ENCODE data around the gene RAPGEF4. TPM values are rescaled to one million over a fixed set of nuclear protein-coding genes. Genes with fewer than 3 reads are reported as not detected.

Gene RAPGEF4
- polyA plus RNA-seq, 3 donors, result 8.0 to 12.6 (median 9.8) TPM

DNA sequence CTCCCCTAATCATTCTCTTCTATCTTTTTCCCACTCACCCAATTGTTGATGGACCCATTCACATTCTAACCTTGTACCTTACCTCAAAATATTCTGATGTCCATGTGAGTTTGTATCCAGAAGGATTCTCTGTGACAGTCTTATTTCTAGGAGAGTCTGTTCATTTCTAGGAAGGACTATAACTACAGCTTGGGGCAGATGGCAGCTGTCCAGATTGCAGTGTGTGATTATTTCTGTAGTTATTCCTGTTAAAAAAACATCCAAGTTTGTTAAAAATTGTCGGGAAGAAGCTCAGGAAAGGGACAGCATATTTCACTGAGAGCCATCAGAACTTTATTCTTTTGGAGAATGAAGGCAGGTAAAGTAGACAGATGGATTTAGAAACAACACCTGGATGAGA, 142.6 kb downstream of the RAPGEF4 start:
- no peak for DNase-seq (ENCODE audit: extremely low read depth in 1 of 11, low read depth in 9 of 11, low spot score in 4 of 11)

DNA sequence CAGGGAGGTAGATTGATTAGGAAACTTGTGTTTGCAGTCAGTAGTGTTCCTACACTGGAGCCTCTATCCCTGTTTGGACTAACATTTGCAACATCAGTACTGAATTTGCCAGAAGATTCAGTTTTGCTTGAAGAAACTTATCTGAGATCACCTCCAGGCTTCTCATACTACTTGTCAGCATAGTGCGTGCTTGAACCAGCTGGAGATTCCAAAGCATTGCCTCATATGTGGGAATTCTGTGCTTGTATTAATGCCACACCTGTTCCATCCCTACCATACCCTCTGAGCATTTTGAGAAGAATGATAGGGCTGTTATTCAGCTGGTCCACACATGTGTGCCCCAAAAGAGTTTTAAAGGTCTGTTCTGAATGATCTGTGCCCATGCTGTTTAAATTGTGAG, 148.7 kb downstream of the RAPGEF4 start:
- no peak for DNase-seq (ENCODE audit: extremely low read depth in 1 of 11, low read depth in 9 of 11, low spot score in 4 of 11)

DNA sequence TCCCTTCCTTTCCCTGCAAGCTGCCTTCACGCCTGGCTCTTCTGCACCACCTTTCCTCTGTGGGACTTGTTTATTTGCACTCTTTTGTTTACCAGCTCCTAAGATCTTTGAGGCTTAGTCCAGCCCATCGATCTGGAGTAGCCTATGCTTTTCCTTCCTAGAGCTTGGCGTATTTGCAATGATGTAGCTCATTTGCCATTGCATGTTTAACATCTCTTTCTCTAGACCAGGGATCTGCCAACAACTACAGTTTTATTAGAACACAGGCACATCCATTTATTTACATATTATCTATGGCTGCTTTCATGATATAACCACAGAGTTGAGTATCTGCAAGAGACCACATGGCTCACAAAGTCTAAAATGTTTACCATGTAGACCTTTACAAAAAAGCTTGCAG, 150.4 kb downstream of the RAPGEF4 start:
- no peak for DNase-seq (ENCODE audit: extremely low read depth in 1 of 11, low read depth in 9 of 11, low spot score in 4 of 11)

DNA sequence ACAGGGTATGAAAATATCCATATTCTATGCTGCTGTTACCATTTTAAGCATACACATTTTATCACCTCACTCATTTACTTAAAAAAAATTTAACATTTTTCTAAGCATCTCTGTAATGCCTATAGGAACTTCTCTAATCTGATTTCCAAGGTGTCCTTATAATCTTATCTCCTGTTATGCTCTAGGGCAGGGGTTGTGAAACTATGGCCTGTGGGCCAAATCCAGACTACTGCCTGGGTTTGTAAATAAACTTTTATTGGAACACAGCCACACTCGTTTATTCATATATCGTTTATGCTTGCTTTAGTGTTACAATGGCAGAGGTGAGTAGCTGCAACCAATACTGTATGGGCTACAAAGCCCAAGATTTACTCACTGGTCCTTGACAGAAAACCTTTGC, 151.6 kb downstream of the RAPGEF4 start:
- no peak for DNase-seq (ENCODE audit: extremely low read depth in 1 of 11, low read depth in 9 of 11, low spot score in 4 of 11)

DNA sequence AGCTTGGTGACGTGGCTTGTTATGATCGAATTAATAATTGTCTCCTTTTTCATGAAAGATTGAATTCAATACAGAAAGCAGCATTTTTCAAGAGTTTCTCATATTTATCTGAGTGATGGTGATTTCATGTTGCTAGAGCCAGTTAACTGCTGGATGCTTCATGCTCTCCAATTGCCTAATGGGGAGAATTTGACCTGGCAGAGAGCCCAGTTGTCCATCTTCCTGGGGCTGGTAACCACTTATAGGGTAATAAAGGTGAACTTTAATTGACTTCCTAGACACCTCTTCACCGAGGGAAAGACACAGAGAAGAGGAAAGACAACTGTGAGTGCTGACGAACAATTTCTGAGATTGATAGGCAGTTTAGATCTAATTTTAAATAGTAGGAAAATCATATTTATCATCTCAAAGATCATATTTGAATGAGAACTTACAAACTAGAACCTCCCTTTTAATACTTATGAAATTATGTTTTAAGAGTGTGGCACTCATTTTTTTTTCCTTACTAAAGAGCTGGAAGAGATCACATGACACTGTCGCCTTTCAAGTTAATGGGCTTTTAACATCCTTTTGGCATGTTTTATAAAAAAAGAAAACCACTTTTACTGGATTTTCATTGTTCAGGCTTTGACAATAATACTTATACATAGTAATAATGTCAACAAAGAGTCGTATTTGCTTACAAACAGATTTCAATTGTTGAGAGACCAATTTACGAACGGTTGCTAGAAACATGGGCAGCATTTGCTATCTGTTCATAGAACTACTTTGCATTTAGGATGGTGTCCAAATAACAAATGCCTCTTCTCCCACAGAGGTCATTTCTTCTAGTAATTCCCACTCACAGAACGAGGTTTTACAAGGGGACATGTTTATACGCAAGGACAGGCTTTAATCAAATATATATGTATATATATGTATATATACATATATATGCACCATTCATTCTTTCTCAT, 153.3 kb downstream of the RAPGEF4 start:
- DNase-seq (ENCODE audit: extremely low read depth in 1 of 11, low read depth in 9 of 11, low spot score in 4 of 11), result no peak

DNA sequence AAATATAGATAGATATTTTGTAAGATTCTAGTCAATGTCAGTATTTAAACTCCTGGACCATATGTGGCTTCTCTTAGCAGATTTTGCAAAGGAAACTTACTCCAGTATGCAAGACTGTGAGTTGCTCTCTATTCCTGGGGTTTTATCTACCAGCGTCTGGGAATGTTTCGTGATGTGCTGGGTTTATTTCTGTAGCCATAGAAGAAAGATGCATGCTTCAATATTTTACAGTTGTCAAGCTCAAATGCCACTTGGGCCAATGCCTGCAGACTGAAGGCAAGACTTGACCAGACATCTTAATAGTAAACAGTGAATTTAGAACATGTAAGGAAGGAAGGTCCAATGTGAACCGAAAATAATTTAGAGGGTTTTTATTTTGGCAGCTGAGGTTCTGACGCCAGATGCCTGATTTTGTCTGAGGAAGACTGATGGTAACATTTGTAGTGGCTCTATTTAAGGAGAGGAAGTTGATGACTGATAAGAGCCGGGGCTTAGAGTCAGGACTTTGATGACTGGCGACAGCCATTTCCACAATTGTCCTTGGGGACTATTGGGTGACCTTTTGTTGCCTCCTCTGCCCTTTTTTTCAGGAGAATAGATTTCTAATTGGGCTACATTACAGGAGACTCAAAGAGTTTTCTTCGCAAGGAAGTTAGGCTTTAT, 154.3 kb downstream of the RAPGEF4 start:
- DNase-seq (ENCODE audit: extremely low read depth in 1 of 11, low read depth in 9 of 11, low spot score in 4 of 11), result peak in 2 of 11 donors; percentile 15 to 25

DNA sequence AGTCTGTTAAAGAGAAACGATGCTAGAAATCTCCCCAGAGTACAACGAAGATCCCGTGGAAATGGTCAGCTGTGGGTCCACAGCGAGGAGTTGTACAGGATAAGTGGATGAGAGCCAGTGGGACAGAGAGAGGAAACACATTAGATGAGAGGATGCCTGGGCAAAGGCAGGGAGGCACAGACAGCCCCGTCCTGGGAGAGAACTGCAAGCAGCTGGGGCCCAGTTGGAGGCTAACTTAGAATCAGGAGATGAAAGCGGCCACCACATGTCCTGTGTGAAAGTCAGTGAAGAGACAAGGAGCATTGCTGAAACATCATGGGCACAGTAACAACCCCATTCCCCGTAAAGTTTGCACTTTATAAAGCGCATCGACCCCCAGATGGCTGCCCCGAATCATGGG, 157.5 kb downstream of the RAPGEF4 start:
- no peak for DNase-seq (ENCODE audit: extremely low read depth in 1 of 11, low read depth in 9 of 11, low spot score in 4 of 11)

DNA sequence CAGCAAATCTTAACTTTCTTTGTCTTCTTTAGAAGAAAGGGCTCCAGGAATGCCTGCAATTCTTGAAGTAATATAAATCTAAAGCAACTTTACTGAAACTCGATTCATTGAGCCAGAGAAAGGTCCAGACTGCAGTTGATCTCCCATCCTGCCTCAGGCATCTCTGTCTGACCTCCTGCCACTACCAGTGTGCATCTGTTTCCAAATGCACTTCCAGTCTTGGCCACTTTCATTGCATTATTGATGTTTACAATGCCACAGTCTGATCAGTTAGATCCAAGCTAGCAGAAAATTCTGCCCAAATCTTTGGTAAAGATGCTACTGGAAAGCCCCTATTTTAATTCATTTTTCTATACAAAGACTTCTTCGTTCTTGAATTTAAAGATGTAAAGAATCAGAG, 158.0 kb downstream of the RAPGEF4 start:
- no peak for DNase-seq (ENCODE audit: extremely low read depth in 1 of 11, low read depth in 9 of 11, low spot score in 4 of 11)

DNA sequence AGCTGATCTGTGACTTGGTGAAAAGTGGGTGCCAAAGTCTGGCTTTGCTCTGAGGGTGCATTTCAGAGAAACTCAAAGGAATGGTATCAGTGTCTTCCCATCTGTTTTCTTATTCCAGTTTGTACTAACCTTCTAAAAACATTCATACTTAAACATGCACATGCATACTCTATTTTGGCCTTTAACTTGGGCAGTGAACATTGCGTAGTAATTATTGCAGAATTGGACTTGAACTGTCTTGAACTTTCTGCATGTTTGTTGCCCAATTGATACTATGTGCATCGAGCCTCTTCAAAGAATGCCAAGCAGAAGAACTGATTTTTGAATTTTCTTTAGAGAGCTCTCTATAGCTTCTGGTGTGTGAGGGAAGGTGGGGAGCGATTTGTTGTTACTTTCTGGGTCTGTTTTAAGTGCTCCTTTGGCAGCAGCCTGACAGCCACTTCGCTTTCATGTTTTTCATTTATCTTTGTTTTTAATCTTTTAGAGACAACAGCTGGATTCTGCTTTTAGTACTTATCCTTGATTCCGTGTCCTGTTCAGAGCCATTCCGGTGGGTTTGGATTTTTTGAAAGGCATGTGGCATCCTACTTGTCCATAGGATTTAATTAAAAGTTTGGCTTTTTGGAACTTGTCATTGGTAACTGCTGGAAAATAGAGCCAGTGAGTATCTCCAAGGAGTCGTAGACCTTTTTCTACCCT, 159.2 kb downstream of the RAPGEF4 start:
- DNase-seq (ENCODE audit: extremely low read depth in 1 of 11, low read depth in 9 of 11, low spot score in 4 of 11), result no peak

DNA sequence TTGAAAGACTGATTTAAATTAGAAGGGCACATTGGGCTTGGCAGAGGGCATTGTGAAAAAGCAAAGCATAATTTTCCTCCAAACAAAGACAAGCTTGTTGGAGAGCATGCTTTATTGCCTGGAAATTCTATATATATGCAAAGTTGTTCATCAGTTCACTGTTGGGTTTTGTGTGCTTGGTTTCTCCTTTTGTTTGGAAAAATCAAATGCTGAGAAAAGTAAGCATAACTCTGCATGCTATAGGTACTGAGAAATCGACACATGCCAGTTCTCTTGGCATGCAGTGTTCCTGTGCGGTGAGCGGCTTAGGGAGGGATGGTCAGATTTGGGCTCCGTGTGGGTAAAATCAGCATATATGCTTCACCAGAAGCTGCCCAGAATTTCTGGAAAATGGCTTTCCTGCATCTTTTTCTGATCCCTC, 161.0 kb downstream of the RAPGEF4 start:
- no peak for DNase-seq (ENCODE audit: extremely low read depth in 1 of 11, low read depth in 9 of 11, low spot score in 4 of 11)

DNA sequence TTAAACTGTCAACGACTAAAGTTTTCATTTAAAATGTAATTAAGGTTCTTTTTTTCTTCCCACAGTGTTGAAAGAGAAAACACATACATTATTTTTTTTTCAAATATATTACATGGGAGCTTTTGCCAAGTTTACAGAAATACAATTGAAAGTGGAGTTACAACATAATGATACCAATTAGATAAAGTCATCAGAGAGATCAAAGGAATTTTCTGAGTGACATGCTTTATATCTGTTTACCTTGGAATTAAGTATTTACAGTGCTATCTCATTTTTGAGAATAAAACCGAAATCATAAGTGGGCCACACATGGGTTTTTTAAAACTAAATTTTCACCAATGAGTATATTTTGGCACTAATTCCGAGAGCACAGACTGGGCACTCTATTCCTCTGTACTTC, 165.2 kb downstream of the RAPGEF4 start:
- no peak for DNase-seq (ENCODE audit: extremely low read depth in 1 of 11, low read depth in 9 of 11, low spot score in 4 of 11)

DNA sequence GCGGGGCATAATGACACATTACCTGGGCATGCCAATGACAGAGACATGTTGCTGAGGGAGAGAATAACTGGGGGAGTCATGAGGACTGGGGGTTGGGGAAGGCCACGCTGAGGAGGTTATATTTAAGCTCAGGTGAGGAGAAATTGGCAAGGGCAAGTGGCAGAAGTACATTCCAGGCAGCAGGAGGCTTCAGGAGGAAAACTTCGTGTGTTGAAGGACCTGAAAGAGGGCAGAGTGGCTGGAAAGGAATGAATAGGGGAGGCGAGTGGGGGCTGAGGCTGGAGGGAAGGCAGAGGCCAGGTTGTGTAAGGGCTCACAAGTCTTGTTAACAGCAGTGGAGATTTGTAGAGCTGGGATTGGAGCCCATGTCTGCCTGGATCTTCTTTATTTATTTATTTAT, 166.3 kb downstream of the RAPGEF4 start:
- DNase-seq (ENCODE audit: extremely low read depth in 1 of 11, low read depth in 9 of 11, low spot score in 4 of 11), result no peak

DNA sequence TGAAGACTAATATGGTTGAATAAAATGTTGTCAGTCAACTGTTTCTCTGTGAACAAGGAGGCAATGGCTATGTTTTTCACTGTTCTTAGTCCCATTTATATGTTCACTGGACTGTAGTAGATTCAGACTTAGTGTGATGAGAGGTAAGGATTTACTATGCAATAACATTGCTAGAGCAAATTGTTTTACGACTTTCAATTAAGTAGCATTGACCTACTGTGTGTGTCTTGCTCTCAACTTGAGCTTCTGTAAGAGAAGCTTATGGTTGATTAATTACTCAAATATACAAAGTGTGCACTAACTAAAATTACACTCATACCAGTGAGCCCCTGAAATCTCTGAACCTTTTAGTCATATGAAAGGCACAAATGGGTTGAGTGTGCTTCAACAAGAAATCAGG, 168.6 kb downstream of the RAPGEF4 start:
- DNase-seq (ENCODE audit: extremely low read depth in 1 of 11, low read depth in 9 of 11, low spot score in 4 of 11), result no peak

DNA sequence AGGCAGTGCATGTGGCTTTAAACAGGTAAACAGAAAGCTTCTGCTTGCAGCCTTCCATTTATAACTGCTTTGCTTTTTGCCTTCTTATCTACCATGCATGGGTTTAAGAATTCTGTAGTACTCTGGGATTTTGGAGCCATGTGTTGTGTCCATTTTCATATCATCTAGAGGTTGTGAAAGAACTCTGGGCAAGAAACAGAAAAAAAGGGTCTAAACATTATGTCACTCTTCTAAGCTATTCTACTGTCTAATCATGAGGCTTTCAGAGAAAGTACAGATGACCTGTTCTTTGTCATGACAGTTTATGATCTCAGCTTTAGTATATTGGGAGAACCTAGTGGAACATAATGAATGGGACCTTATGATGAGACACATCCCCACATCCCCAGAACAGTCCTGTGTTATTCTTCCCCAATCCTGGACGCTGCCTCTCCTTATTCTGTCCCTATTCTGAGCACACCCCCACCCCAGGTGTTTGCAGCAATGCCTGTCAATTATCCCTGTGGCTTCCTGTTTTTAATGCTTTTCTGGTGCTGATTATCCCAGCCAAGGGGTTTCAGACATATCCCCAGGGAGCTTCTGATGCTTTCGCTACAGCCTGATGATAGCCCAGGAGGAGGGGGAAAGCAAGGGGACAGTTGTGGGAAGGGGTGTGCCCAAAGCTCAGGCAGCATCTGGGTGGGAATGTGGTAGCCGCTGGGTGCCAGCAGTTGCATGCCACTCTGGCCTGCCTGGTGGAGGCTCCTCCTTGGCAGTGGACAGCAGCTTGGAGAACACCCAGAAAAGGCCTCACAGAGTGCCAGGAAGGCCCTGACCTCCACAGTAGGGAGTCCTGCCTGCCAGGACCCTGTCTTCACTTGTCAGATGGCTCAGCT, 170.5 kb downstream of the RAPGEF4 start:
- no peak for DNase-seq (ENCODE audit: extremely low read depth in 1 of 11, low read depth in 9 of 11, low spot score in 4 of 11)

DNA sequence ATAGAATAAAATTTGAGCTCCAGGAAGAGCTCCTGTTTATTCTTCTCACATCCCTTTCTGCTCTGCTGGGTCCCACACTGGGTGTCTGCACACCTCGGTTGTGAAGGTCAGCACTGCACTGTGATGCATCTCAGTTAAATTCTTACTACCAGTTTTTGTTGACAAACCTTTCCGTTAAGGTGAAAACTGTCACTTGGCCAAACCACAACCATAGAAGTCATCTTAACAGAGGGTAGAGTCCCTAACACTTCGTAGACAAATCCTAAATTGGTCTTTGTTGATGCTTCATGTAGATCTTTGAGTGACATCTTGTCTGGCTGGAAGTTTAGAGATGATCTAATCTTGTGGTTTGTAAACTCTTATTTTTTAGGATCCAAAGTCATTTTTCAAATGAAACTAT, 172.6 kb downstream of the RAPGEF4 start:
- no peak for DNase-seq (ENCODE audit: extremely low read depth in 1 of 11, low read depth in 9 of 11, low spot score in 4 of 11)

DNA sequence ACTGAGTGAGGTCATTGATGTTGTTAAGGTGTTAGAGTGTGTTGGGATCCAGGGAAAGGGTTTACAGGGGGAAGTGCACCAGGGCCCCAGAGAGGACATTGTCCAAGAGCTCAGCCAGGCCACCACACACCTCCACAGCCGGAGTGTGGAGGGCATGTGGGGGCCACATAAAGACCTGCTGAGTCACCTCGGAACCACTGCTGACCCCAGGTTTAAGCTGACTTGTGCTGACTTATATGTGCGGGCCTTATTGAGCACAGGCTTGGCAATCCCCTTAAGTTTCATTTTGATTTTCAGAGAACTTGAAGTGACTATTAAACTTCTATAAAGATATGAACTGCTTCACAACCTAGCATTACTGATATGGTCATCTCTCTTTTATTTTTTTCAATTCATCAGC, 173.8 kb downstream of the RAPGEF4 start:
- DNase-seq (ENCODE audit: extremely low read depth in 1 of 11, low read depth in 9 of 11, low spot score in 4 of 11), result no peak

DNA sequence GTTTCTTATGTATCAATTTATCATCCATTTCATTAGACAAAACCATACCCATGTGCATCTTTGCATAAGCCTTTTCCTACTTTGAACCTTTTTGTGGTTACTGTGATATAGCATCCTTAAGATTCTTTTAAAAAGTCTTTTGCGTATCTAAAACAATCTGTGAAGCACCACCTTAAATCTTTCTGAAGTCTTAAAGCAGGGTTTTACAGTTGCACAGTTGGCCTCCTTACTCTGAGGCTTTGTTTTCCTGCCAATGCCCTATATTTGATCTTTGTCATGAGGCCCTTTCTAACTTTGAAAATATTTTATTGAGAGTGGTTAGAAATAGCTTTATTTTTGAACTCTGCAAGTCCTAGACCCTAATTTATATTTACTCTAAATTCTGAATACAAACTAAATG, 176.6 kb downstream of the RAPGEF4 start:
- DNase-seq (ENCODE audit: extremely low read depth in 1 of 11, low read depth in 9 of 11, low spot score in 4 of 11), result no peak

DNA sequence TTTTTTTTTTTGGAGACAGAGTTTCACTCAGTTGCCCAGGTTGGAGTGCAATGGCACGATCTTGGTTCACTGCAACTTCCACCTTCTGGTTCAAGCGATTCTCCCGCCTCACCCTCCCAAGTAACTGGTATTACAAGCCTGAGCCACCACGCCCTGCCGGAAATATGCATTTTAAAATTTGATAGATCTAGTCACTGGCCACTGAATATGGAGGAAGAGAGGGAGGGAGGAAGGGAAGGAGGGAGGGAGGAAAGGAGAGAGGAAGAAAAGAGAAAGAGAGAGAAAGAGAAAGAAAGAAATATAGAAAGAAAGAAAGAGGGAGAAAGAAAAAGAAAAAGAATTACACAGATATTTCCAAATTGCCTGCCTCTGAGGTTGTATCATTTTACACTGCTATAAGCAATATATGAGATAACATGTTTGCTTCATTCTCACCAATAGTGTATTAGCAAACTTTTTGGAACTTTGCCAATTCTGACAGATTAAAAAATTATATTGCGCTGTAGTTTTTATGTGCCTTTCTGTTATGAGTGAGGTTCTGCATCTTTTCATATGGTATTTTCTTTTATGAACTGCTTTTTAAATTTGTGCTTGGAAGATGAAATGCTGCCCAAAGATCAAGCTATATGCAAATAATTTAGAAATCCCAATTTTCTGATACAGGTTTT, 178.8 kb downstream of the RAPGEF4 start:
- no peak for DNase-seq (ENCODE audit: extremely low read depth in 1 of 11, low read depth in 9 of 11, low spot score in 4 of 11)
